AG09309 (cell line): ENCODE results near the gene RNF217.
"Not testable (repeated sequence)": the region's sequence is repeated elsewhere in the genome, so short reads cannot be mapped to it uniquely, and the experiment has no call there.

Experiments
- DNase-seq: peaks from one replicate; pipeline ENCODE4 v3.0.0-alpha.2; 2010; ENCODE audit warnings: low read depth
- H3K4me3 ChIP-seq: 2 replicates; pipeline ENCODE4 v1.5.1; 2011; ENCODE audit warnings: mild to moderate bottlenecking, low read depth, low read length, moderate library complexity; ENCODE audit not compliant: control insufficient read depth
- TF ChIP-seq, protein P1 (sequence below): IDR thresholded peaks from 2 replicates; pipeline ENCODE4 v1.5.1; 2011; ENCODE audit warnings: mild to moderate bottlenecking, low read depth, low read length, inconsistent platforms; ENCODE audit not compliant: insufficient read depth, control insufficient read depth; ENCODE audit errors: missing control alignments

RNF217 gene

DNA sequence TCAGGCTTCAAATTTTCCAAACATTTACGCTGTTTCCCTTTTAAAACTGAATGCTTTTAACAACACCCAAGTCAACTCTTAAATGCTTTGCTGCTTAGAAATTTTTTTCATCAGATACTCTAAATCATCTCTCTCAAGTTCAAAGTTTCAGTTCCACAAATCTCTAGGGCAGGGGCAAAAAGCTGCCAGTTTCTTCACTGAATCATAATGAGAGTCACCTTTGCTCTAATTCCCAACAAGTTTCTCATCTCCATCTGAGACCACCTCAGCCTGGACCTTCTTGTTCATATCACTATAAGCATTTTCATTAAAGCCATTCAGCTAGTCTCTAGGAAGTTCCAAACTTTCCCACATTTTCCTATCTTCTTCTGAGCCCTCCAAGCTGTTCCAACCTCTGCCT, 69.1 kb downstream of the RNF217 start:
- no peak for DNase-seq
- TF ChIP-seq, protein P1, sequence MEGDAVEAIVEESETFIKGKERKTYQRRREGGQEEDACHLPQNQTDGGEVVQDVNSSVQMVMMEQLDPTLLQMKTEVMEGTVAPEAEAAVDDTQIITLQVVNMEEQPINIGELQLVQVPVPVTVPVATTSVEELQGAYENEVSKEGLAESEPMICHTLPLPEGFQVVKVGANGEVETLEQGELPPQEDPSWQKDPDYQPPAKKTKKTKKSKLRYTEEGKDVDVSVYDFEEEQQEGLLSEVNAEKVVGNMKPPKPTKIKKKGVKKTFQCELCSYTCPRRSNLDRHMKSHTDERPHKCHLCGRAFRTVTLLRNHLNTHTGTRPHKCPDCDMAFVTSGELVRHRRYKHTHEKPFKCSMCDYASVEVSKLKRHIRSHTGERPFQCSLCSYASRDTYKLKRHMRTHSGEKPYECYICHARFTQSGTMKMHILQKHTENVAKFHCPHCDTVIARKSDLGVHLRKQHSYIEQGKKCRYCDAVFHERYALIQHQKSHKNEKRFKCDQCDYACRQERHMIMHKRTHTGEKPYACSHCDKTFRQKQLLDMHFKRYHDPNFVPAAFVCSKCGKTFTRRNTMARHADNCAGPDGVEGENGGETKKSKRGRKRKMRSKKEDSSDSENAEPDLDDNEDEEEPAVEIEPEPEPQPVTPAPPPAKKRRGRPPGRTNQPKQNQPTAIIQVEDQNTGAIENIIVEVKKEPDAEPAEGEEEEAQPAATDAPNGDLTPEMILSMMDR = no peak
- H3K4me3 ChIP-seq = no peak overlapping the region

DNA sequence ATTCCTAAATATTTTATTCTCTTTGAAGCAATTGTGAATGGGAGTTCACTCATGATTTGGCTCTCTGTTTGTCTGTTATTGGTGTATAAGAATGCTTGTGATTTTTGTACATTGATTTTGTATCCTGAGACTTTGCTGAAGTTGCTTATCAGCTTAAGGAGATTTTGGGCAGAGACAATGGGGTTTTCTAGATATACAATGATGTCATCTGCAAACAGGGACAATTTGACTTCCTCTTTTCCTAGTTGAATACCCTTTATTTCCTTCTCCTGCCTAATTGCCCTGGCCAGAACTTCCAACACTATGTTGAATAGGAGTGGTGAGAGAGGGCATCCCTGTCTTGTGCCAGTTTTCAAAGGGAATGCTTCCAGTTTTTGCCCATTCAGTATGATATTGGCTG, 72.7 kb downstream of the RNF217 start:
- not testable (repeated sequence) for DNase-seq, H3K4me3 ChIP-seq

DNA sequence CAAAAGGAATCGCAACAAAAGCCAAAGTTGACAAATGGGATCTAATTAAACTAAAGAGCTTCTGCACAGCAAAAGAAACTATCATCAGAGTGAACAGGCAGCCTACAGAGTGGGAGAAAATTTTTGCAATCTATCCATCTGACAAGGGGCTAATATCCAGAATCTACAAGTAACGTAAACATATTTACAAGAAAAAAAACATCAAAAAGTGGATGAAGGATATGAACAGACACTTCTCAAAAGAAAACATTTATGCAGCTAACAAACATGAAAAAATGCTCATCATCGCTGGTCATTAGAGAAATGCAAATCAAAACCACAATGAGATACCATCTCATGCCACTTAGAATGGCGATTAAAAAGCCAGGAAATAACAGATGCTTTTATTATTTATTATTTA, 74.2 kb downstream of the RNF217 start:
- H3K4me3 ChIP-seq, DNase-seq: not testable (repeated sequence)

DNA sequence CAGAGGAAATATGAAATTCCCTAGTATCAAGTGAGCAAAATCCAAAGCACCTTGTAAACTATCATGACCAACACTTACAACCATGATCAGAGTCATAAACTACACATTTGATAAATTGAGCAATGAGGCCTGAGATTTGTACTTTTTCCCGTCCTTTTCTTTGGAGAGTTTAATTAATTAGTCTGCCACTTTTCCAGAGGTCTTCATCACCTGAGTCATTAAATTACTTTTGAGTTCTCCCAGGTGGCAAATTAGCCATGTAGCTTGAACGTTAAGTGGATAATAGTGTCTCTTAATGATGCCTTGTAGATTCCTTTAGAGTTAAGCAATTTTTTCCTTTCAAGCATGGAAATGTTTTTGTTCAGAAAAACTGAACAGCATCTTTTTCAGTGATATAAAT, 75.6 kb downstream of the RNF217 start:
- TF ChIP-seq, protein P1 = no peak
- H3K4me3 ChIP-seq = no peak overlapping the region
- no peak for DNase-seq

DNA sequence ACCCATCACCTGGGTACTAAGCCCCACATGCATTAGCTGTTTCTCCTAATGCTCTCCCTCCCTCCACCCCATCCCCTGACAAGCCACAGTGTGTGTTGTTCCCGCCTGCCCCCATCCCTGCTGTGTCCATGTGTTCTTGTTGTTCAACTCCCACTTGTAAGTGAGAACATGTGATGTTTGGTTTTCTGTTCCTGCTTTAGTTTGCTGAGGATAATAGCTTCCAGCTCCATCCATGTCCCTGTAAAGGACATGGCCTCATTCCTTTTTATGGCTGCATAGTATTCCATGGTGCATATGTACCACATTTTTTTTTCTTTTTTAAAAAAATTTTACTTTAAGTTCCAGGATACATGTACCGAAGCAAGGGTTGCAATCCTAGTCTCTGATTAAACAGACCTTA, 76.7 kb downstream of the RNF217 start:
- DNase-seq = no peak
- H3K4me3 ChIP-seq = no peak overlapping the region
- TF ChIP-seq, protein P1 = no peak

DNA sequence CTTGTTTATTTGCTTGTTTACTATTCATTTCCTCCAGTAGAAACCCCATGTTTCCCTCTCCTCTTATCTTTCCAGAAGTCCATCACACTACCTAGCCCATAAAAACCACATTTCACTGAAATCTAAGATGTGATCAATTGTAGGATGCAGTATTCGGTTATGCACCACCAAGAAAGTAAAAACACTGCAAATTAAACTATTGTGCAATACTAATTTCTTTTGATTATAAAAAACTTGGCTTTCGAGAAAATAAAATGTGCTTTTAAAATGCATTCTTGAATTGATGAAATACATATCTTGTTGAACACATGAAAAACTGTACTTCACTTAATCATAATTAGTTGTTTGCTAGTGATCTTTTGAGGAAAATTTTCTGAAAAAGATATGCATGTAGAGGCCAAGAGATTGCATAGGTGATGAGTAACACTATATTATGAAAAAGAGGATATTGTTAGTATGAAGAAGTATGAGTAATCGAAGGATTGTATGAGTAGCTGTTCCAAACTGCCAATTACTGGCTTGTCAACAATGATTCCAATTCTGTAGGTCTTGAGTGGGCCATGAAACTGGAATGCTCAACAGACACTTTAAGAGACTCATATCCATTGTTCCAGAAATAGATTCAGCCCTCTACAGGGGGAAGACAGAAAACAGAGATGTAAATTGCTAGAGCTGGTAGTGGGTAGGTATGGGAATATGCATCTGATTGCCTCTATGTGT, 79.7 kb downstream of the RNF217 start:
- TF ChIP-seq, protein P1 = no peak
- no peak for DNase-seq

DNA sequence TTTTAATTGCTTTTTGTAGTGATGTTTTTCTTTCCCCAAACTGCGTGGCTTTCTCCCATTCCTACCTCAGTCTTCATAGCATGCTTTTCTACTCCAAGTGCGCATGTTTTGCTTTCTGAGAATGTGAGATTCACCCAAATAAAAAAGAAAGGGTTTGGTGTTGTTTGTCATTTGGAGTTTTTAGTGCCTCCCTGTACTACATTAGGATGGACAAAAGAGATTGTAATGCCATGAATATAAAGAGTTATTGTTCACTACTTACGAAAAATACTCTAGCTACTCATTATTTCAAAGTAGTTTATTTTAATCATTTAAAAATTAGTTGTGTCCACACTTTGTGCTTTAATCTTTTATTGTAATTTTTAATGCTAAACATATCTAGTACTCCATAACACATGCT, 81.8 kb downstream of the RNF217 start:
- DNase-seq = no peak
- H3K4me3 ChIP-seq = no peak overlapping the region
- TF ChIP-seq, protein P1 = no peak

More for the DNA sequence above, 79.7 kb downstream of the RNF217 start:
- no peak overlapping the region for H3K4me3 ChIP-seq

DNA sequence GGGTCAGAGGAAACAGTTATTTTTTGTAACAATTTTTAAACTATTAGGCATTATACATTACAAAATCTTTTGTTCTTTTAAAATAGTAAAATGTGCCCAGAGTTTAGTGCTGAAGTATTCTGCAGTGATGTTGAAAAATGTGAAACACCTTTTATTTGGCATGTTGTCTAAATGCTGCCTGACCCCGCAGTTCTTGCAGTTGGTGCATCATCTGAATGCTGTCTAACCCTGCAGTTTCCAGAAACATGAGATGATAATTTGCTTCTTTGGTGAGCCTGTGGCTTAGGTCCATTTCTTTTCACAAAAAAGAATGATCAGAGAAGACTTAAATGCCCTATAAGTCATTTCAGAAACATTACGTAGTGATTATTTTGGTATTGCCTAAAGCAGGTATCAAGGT, 82.4 kb downstream of the RNF217 start:
- no peak for DNase-seq
- no peak overlapping the region for H3K4me3 ChIP-seq
- TF ChIP-seq, protein P1 = no peak
